Gastroesophageal sphincter (tissue), 4 donors: Measurements from ENCODE around the gene ODAD3. TPM values are rescaled to one million over a fixed set of nuclear protein-coding genes. Genes with fewer than 3 reads are reported as not detected.
"Not testable (repeated sequence)": the region's sequence is repeated elsewhere in the genome, so short reads cannot be mapped to it uniquely, and the experiment has no call there.

Experiments
- ATAC-seq: fragments of 150-250 bp; one replicate; pipeline ENCODE4 v1.9.1; 2016; ENCODE audit warnings: mild to moderate bottlenecking, moderate library complexity
- H3K27ac ChIP-seq, 4 donors: fragments of 200-600 bp; sonication (generic) in 3 of 4; 1 replicate in 3 of 4; 2 replicates in 1 of 4; pipeline ENCODE4 v1.5.1; 2016 to 2019
- H3K27me3 ChIP-seq: fragments of 200-600 bp; sonication (generic); one replicate; pipeline ENCODE4 v1.5.1; 2019
- H3K36me3 ChIP-seq, 2 donors: fragments of 200-600 bp; sonication (generic); one replicate each; pipeline ENCODE4 v1.5.1; 2019; ENCODE audit warnings: control low read depth in 1 of 2
- H3K4me1 ChIP-seq, 3 donors: fragments of 200-600 bp; sonication (generic); 1 replicate in 2 of 3; 2 replicates in 1 of 3; pipeline ENCODE4 v1.5.1; 2016 to 2019; ENCODE audit warnings: control low read depth in 2 of 3
- H3K4me3 ChIP-seq, 2 donors: fragments of 200-600 bp; sonication (generic); one replicate each; pipeline ENCODE4 v1.5.1; 2019; ENCODE audit warnings: mild to moderate bottlenecking in 1 of 2, moderate library complexity in 1 of 2
- H3K9me3 ChIP-seq, 3 donors: fragments of 200-600 bp; sonication (generic); one replicate each; pipeline ENCODE4 v1.5.1; 2017 to 2019; ENCODE audit warnings: control low read depth in 2 of 3
- CTCF ChIP-seq, 4 experiments: fragments of 200-600 bp in 2 of 4; fragments of 450-650 bp in 2 of 4; sonication (generic) in 1 of 4; IDR thresholded peaks; one replicate each; pipeline ENCODE4 v1.5.1; 2017 to 2019; ENCODE audit warnings: antibody characterized with exemption in 4 of 4, mild to moderate bottlenecking in 2 of 4, moderate library complexity in 2 of 4
- EP300 ChIP-seq: sonication (generic); formaldehyde crosslinking; IDR thresholded peaks from one replicate; pipeline ENCODE4 v1.6.1; 2017; ENCODE audit warnings: antibody characterized with exemption, mild to moderate bottlenecking
- POLR2A ChIP-seq, 2 donors: fragments of 450-650 bp; IDR thresholded peaks; one replicate each; pipeline ENCODE4 v1.6.1; 2017; ENCODE audit warnings: antibody characterized with exemption in 2 of 2, mild to moderate bottlenecking in 2 of 2, moderate library complexity in 1 of 2
- POLR2AphosphoS5 ChIP-seq: sonication (generic); formaldehyde crosslinking; IDR thresholded peaks from one replicate; pipeline ENCODE4 v1.6.1; 2017; ENCODE audit warnings: antibody characterized with exemption
- WGBS, 2 donors: methylation state at CpG; one replicate each; pipeline ENCODE4 v1.1.5; 2018; ENCODE audit warnings: low coverage in 1 of 2; 5-methylcytosine and 5-hydroxymethylcytosine counted together
- total RNA-seq, 4 donors: library from RNA; depleted of rRNA; stranded (reverse); fragments of >200 nt; gene quantifications; one replicate each; pipeline ENCODE4 v1.1.0, GENCODE V29; 2016

The ODAD3 gene
- total RNA-seq, 4 donors from 2014 or later: 0.27 to 1.4 TPM; not detected in 2

- TF ChIP-seq POLR2AphosphoS5: no peak
- TF ChIP-seq CTCF (IDR thresholded peaks at IDR 0.05): no peak
- TF ChIP-seq POLR2A (IDR thresholded peaks at IDR 0.05): no peak
- no peak for TF ChIP-seq EP300
- no peaks in the 10 kb centered on the region for H3K36me3 ChIP-seq
- ATAC-seq: no peak
- peaks cover 3 to 17% (median 8%) of the 10 kb centered on the region in 3 donors for H3K4me1 ChIP-seq
- no peak overlapping the region for H3K4me3 ChIP-seq
- H3K27me3 ChIP-seq: peaks cover 34% of the 10 kb centered on the region
- no peak overlapping the region for H3K27ac ChIP-seq
- WGBS, 2 donors: 33 to 64% methylated on average over 1 to 4 of the region's 8 CpGs
- H3K9me3 ChIP-seq: peaks cover 0 to 5% (median 0%) of the 10 kb centered on the region in 3 donors
These were observed 40.9 kb upstream of the ODAD3 start for GRCh38 chr19:11475861-11476260.

GRCh38 chr19:11475343-11475742 is 40.4 kb upstream of the ODAD3 start:
- H3K27me3 ChIP-seq: peaks cover 32% of the 10 kb centered on the region
- WGBS, 2 donors: 94 to 100% methylated on average over 1 to 3 of the region's 3 CpGs
- H3K4me1 ChIP-seq: peaks cover 3 to 12% (median 8%) of the 10 kb centered on the region in 3 donors
- not testable (repeated sequence) for ATAC-seq, H3K27ac ChIP-seq, H3K9me3 ChIP-seq, H3K36me3 ChIP-seq, H3K4me3 ChIP-seq

- H3K4me3 ChIP-seq: no peak overlapping the region
- no peaks in the 10 kb centered on the region for H3K36me3 ChIP-seq
- peaks cover 23% of the 10 kb centered on the region for H3K27me3 ChIP-seq
- no peak for ATAC-seq
- no peaks in the 10 kb centered on the region for H3K4me1 ChIP-seq
- no peak for TF ChIP-seq EP300
- TF ChIP-seq POLR2A (IDR thresholded peaks at IDR 0.05): no peak
- no peak for TF ChIP-seq POLR2AphosphoS5
- TF ChIP-seq CTCF (IDR thresholded peaks at IDR 0.05): no peak
- no peak overlapping the region for H3K27ac ChIP-seq
- no peaks in the 10 kb centered on the region for H3K9me3 ChIP-seq
- WGBS, 2 donors: 61 to 77% methylated on average over 3 to 4 of the region's 4 CpGs
These were observed 38.8 kb upstream of the ODAD3 start for GRCh38 chr19:11473725-11474124.

GRCh38 chr19:11468266-11468845 is 33.4 kb upstream of the ODAD3 start:
- not testable (repeated sequence) for H3K9me3 ChIP-seq, H3K27ac ChIP-seq, ATAC-seq, H3K4me1 ChIP-seq, H3K4me3 ChIP-seq, H3K36me3 ChIP-seq
- WGBS, 2 donors: 50% methylated on average over 1 to 8 of the region's 8 CpGs
- peaks cover 36% of the 10 kb centered on the region for H3K27me3 ChIP-seq

GRCh38 chr19:11465600-11465999 is 30.7 kb upstream of the ODAD3 start:
- Histone ChIP-seq H3K27ac (no peak overlapping the region), H3K4me3 (no peak overlapping the region), H3K9me3 (no peaks in the 10 kb centered on the region), H3K36me3 (no peaks in the 10 kb centered on the region), H3K4me1 (no peaks in the 10 kb centered on the region), H3K27me3 (peaks cover 21% of the 10 kb centered on the region)
- WGBS, 2 donors: no CpG with 5 or more reads among the region's 8 CpGs
- ATAC-seq: no peak
- TF ChIP-seq POLR2AphosphoS5: no peak
- no peak for TF ChIP-seq CTCF (IDR thresholded peaks at IDR 0.05)
- TF ChIP-seq EP300: no peak
- no peak for TF ChIP-seq POLR2A (IDR thresholded peaks at IDR 0.05)

GRCh38 chr19:11464333-11465265 is 29.7 kb upstream of the ODAD3 start:
- H3K4me1 ChIP-seq: no peaks in the 10 kb centered on the region
- H3K9me3 ChIP-seq: no peaks in the 10 kb centered on the region
- H3K27ac ChIP-seq: no peak overlapping the region
- H3K36me3 ChIP-seq: no peaks in the 10 kb centered on the region
- 54 to 71% methylated on average over 2 to 6 of the region's 11 CpGs for WGBS, 2 donors
- H3K27me3 ChIP-seq: peaks cover 24% of the 10 kb centered on the region
- ATAC-seq: no peak
- TF ChIP-seq CTCF (IDR thresholded peaks at IDR 0.05): no peak
- TF ChIP-seq POLR2AphosphoS5: no peak
- no peak for TF ChIP-seq EP300
- TF ChIP-seq POLR2A (IDR thresholded peaks at IDR 0.05): no peak
- H3K4me3 ChIP-seq: no peak overlapping the region
